Ecto neural progenitor cell (in vitro differentiated cells): Measurements from ENCODE around the gene ST3GAL5.

Experiments
- DNase-seq: peaks from one replicate; pipeline ENCODE4 v3.0.0-alpha.2; 2018; ENCODE audit warnings: low spot score

Gene ST3GAL5

DNA sequence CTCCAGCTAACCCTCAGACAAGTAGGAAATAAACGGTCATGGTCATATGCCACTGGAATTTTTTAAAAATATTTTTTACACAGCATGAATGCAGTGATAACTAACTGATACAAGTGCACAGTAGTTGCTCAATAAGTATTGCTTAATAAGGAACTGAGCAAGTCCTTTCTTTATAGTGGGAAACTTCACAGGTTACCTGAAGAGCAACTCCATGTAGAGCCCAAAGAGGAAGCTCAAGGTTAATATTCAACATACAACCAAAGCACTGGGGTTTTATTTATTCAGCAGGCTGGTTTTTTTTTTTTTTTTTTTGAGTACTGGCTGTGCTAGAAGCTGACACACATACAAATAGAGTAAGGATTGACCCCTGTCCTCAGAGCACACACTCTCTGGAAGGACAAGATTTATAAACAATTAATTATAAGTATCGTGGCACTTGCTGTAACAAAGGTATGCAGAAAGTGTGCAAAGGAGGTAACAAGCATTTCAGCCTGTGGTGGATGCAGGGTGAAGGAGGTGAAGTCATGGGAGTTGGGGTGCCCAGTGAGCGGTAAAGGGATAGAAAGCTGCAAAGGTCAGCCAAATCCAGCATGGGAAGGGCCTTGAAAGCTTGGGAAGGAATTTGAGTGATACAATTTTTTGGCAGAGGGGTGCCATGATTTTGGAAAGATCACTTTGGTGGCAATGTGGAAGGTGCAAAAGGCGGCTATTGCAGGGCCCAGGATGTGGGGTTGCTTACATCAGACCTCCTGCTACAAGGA, 82.3 kb downstream of the ST3GAL5 start:
- DNase-seq, result no peak

DNA sequence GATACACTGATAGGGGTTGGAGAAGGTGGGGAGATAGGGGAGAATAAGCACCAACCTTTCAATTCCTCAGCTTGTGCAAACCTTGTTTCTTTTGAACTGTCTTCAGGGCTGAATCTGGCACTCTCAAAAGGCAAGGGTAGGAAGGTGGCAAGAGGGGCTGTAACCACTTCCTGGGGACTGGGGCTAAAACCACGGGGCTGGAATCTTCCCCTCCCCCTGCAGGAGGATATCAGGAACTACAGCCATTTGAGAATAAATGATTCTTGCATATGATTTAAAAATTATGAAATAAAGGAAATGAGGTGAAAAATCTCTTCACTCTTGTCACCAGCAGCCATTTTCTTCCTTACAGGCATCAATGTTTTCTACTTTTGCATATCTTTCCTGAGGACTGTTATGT, 84.2 kb downstream of the ST3GAL5 start:
- DNase-seq, result no peak

DNA sequence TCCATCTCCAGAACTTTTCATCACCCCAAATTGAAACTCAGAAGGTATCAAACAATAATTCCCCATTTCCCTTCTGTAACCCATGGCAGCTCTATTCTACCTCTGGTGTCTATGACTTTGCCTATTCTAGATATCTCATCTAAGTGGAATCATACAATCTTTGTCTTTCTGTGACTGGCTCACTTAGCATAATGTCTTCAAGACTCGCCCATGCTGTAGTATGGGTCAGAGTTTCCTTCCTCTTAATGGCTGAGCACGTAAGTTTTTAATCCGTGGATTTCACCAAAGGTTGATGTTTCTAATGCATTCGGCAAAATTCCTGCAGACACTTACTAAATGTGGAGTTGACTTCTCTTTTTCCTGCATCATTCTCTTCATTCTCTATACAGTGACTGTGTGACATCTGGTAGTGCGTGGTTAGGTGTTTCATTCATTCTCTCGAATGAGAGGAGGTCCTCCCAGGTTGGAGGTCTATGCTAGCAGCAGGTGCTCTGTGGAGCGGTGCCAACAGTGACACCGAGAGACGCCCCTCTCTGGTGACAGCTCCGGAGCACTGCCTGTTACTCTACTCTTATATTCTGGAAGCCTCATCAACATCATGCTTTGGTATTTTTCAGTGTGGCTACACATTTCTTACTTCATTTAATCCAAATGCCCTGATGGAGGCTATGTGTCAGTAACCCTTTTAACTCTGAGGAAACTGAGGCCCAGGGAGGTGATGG, 84.9 kb downstream of the ST3GAL5 start:
- no peak for DNase-seq

DNA sequence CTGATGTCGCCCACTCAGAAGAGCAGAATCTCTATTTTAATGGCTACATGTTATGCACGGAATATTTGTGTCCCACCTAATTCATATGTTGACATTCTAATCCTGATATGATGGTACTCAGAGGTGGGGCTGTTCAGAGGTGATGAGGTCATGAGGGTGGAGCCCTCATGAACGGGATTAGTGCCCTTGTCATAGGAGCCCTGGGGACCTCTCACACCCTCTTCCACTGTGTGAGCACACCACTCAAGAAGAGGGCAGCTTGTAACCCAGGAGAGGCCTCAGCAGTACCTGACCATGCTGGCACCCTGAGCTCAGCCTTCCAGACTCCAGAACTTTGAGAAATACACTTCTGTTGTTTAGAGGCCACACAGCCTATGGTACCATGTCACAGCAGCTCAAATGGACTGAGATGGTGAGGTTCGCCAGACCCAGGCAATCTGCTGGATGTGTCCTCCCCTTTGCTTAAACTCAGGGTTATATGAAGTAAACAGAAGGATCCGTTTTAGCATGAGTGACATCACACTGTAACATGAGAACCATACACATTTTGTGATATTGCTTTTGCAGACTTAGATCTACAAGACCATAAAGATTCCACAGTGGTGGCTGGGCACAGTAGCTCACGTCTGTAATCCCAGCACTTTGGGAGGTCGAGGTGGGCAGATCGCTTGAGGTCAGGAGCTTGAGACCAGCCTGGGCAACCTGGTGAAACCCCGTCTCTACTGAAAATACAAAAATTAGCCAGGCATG, 86.3 kb downstream of the ST3GAL5 start:
- DNase-seq, result no peak

DNA sequence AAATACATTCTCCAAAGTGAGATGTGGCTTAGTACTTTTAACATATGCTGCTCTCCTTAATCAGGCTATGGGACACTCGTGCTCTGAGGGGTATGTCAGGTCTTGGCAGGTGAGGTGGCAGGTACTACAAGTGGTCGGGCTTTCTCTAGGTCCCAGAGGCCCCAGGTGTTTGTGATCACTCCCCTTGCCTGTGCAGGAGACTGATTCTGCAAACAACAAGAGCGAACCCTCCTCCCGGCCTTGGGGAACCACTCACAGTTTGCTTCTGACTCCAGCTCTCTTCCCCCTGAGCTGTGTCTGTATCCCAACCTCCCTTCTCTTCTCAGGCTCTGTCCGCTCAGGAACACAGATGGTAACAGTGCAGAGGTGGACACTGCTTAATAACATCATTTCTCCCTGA, 86.9 kb downstream of the ST3GAL5 start:
- no peak for DNase-seq

DNA sequence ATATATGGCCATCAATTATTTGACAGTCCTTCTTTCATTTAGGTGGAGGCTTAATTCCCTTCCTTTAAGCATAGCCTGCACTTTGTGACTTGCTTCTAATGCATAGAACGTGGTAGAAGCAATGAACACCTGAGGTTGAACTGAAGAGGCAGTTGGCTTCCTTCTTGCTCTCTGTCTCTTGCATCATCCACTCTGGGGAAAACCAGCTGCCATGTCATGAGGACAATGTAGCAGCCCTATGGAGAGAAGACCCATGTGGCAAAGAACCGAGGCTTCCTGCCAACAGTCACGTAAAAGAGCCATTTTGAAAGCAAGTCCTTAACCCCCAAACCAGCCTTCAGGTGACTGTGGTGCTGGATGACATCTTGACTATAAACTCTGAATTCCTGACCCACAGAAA, 88.2 kb downstream of the ST3GAL5 start:
- DNase-seq, result no peak

DNA sequence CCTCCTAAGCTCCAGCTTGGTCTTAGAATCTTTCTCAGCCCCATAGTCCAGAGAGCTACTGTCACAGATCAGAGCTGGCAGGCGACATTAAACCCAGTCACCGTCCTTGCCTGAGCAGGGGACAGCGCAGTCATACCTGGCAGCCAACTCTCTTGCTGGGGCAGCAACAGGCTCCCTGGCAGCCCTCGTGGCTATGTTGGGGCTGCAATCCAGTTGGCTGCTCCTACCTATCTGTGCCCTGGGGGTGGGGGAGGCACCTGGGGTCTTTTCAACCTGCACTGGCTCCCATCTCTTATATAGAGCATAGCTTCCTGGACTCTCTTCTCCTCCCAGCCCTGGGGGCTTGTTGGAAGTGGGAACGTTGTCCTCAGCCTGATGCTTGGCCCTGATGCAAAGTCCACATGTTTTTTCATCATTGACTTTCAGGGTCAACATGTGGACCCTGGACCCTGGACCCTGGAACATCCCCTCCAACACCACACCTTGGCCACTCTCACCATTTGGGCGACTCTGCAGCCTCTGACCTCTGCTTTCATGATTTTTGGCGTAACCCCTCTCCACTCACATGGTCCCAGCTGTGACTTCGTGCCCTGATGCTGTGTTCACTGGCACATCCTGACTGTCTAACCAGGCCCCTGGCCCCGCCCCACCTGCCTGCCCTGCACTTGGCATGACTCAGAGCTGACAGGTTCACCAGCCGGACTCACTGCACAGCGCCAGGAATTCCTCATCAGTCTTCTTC, 89.4 kb downstream of the ST3GAL5 start:
- no peak for DNase-seq

DNA sequence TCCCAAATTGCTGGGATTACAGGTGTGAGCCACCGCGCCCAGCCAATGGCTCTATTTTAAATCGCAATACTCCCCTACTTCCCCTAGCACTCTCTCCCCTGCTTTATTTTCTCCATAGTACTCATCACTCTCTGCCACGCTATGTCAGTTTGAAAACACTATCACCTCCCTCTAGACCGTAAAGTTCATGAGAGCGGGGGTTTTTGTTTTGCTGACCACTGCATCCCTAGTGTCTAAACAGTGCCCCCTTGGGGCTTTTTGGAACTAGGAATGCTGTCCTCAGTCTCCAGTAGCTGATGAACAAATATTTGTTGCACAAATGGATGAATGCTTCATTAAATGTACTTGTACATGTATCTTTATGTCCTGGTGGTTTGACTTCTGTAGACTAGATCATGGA, 90.9 kb downstream of the ST3GAL5 start:
- no peak for DNase-seq

DNA sequence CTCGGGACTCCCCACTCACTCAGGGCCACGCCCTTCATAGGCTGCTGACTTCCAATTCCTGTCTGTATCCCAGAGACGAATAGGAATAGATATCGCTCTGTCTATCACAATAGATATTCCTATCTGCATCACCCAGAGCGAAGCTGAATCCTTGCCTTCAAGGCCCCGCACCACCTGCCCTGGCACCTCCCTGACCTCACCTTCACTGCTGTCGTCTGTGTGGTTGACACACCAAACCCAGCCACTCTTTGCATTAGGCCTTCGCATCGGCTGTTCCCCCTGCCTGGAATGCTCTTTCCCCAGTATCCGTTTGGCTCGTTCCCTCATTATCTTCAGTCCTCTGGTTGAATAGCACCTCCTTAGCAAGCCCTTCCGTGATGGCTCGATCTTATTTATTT, 91.5 kb downstream of the ST3GAL5 start:
- no peak for DNase-seq

DNA sequence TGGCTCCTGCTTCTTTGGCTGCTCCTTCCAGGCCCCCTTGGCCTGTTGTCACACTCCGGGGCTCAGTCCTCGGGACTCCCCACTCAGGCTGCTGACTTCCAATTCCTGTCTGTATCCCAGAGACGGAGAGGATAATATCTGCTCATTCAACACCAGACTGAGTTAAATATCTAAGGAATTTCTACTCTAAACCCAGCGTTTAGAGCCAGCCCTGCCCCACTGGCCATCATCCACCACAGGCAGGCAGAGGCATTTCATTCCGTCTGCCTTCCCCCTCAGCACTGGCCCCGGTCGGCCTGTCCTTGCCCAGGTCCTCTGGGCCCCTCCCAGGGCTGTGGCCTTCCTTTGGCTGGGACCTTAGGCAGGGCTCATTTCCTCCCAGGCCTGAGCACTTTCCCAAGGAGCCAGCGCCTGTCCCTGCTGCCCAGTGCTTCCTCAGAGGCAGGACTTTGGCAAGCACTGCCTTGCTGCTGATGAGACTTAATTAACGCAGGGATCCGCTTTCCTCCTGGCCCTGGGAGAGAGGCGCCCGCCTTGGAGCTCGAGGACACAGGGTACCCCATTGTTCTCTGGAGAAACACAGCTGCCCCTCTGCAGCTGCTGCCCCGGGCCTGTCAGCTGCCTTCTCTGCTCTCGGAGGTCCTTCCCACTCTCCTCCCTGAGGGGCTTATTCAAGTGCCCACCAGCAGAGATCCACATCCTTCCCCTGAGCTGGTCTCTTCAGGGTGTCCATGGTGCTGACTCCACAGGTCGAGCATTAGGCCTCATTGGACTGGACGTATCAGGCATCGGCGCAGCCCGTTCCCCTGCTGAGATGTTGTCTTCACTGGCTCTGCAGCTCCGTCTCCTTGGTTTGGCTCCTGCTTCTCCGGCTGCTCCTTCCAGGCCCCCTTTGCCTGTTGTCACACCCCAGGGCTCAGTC, 92.2 kb downstream of the ST3GAL5 start:
- peak; percentile 67 for DNase-seq

DNA sequence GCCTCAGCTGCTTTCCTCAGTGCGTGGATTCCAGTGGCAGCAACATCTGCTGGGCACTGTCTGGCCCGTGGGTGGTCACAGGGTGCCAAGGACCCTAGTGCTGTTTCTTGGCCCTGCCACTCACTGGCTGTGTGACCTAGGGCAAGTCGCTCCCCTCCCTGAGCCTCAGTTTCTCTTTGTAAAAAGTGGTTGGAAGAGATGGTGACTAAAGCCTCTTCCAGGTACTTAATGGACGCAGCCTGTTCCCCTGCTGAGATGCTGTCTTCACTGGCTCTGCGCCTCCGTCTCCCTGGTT, 92.8 kb downstream of the ST3GAL5 start:
- DNase-seq, result no peak

DNA sequence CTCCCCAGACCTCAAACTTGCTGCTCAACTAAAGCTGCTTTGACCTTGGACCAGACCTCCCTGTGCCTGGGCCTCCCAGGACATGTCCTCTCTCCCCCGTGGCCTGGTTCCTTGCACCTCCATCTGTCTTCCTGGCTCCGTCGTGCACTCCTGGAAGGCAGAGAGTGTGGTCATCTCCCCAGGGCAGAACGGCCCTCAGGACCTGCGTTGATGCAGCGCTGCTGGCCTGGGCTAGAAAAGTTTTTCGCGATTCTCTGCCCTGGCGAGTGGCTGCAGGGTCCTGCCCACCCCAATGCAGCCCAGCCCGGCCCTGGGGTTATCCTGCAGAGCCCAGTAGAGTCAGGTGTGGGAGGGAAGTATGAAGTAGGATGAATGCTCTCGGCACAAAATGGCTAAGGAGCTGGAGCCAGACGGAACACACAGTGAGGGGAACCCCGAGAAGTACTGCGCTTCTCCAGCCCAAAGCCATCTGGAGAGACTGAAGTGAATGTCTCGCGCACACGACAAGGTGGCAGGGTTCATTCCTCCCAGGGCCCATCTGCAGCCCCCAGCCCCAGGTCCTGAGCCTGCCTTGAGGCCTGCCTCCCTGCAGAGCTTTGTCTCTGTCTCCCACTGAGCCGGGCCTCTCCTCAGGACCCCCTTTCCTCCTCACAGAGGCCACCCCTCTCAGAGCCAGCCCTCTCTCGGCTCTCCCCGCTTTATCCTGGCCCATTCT, 93.3 kb downstream of the ST3GAL5 start:
- no peak for DNase-seq

DNA sequence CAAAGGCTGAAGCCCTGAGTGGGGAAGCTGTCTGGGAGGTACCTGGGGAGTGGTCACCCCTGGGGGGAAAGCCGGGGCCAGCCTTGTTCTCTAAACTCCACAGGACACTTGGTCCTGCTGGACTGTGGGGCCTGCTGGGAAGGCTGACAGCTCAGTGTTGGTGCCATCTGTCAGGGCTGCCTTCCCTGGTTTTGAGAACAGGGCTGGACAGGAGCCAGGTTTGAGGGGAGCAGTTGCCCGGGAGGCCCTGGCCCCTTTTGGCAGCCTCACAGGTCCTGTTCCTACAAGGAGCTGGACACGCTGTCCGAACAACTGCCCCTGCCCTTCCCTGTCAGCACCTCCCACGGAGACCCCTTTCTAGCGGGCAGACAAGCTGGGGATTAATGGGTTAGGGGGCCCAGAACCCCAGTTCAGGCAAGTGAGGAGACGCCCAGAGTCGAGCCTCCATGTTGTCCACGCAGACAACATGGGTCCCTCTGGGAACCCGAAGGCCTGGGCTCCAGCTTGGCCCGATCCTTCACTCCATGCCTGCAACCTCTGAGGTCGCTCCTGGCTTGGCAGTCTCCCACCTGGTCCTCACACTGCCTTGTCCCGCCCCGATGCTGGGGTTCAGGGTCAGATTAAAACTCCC, 94.2 kb downstream of the ST3GAL5 start:
- DNase-seq, result no peak

DNA sequence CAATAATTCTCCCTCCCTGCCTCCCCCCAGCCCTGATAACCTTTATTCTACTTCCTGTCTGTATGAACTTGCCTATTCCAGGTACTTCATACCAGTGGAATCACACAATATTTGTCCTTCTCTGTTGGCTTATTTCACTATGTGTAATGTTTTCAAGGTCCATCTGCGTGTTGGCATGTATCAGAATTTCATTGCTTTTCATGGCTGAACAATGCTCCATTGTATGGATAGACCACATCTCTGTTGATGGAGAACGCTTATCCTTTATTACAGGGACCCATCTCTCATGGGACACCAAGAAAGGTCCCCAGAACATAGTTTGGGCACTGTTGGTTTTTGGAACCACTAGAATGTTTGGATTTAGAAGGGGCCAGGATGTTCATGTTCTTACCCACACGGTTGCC, 94.8 kb downstream of the ST3GAL5 start:
- DNase-seq, result no peak

DNA sequence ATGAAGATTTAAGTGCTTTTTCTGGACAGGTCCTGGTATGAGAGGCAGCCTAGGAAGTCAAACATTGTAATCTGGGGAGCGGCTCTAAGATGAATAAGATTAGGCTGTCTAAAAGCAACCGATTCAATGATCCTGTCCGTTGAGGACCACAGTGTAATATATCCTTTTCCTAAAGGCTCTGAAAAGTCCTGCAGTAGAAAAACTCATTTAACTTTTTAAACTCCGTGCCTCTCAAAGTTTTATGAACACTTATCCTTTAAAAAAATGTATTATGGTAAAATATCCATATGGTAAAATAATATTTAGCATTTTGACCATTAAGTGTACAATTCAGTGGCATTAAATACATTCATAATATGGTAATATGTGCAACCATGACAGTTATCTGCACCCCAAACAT, 95.2 kb downstream of the ST3GAL5 start:
- DNase-seq, result no peak

DNA sequence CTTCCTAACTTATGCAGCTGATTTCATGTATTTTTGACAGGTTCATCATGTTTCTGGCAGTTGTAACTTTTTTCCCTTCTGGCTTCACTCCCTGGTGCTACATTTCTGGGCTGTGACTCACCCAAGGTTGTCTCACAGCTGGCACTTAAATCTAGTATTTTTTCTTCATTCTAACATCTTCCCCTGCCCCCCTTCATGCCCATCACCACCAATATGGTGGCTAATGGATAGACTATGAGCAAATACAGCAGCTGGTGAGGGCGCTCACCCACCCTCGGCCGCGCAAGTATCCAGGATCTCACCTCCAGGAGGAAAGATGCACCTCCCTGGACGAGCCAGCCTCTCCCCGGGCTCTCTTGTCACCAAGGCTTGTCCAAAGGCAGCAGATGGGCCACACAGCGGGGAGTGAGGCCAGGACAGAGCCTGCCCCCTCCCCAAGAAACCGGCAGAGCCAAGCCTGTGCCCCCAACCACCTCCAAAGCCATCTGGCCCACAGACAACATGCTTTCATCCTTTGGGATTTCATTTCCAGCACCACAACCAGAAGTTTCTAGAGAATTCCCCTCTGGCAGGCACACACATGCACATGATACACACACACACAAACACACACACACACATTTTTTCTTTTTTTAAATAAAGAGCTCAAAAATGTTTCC, 95.9 kb downstream of the ST3GAL5 start:
- DNase-seq, result no peak

DNA sequence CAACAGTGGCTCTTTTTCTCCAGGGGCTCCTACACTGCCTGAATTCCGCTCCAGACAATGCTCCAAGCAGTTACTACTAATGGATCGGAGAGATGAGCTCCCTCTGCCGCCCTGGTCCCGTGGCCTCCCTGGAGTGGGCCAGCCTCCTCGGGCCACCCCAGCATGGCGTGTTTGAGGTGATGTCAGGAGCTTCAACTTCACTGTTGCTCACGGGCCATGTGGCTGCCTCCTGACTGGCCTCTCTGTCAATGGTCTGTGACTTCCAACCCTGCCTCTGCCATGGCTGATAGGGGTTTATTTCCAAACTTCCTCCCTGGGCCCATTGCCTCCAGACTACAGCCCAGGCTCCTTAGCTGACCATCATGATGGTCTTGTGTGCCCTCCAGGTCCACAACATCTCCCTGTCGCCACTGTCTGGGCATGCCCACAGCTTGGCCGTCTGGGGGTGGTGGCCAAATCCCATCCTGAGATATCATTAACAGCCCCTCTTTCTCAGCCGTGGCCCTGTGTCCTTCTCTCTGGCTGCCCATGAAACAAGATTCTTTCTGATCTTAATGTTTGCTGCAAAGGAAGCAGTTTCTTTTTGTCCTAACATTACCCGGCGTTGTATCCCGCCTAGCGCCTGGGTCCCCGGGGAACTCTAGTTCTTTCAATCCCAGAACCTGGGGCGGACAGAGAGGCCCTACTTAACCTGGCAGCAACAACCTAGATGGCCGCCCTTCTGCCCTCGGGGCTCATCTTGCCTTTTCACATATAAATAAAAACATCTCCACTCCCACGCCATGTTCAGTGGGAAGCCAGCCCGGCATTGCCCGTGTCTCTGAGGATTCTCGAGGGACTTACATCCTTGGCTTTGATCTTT, 96.9 kb downstream of the ST3GAL5 start:
- peak; percentile 43 for DNase-seq

DNA sequence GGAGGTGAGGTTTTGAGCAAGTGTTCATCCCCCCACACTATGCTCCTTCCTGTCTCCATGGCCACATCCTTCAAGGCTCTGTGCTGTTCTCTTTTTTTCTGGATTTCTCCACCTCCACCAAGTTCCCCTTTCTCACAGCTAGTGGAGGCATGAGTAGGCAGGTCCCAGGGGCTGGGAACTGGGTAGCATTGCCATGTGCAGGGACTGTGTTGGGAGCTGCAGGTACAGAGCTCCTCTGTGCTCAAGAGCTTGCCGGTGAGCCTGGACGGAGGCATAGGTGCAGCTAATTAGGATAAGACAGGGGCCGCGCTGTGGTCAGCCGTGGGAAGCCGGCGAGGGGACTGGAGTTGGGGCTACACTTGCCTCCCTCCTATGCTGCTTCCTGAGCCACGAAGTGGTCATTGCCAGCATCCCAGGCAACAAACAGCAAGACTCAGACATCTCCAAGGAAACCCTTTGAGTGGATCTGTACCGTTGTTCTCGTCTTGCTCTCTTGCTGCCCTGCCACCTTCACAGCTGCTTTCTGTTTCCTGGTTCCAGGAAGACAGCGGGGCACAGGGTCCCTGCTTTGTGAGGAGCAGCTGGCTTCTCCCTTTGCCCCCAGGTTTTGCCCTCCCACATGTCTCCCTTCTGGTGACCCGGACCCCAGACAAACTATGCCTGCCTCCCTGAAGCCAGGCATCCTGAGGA, 98.1 kb downstream of the ST3GAL5 start:
- DNase-seq, result no peak
